Activated T-helper 9 cell treated with anti-CD3 and anti-CD28 coated beads, Interleukin-2, amount 50 U/mL, for 16 hours (primary cell): Measurements from ENCODE around the gene G6PC1.
"Not testable (repeated sequence)": the region's sequence is repeated elsewhere in the genome, so short reads cannot be mapped to it uniquely, and the experiment has no call there.

Experiments
- DNase-seq: peaks from one replicate; pipeline ENCODE4 v3.0.0-alpha.2; 2020; ENCODE audit warnings: low read depth

The G6PC1 gene

DNA sequence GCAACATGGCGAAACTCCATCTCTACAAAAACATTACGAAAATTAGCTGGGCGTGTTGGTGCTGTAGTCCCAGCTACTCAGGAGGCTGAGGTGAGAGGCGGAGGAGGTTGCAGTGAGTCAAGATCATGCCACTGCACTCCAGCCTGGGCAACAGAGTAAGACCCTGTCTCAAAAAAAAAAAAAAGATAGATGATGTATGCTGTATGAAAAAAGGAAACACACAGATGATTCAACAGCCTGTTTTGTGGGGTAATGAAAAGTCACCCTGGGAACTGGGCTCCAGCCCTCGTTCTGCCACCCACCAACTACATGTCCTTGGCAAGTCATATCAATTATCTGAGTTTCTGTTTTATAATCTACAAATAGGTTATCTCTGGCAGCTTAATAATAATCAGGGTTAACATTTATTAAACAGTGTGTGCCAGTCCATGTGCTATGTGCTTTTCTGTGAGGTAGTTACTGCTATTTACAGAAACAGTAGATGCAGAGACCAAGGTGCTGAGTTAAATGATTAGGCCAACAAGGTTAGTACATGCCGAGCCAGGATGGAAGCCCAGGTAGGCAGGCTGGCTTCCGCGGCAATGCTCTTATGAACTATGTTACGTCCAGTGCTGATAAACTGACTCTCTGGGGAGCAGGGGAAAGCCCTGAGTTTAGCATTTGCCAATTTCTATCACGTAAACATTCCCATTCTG is 1.1 kb downstream of the G6PC1 start:
- DNase-seq: no peak

DNA sequence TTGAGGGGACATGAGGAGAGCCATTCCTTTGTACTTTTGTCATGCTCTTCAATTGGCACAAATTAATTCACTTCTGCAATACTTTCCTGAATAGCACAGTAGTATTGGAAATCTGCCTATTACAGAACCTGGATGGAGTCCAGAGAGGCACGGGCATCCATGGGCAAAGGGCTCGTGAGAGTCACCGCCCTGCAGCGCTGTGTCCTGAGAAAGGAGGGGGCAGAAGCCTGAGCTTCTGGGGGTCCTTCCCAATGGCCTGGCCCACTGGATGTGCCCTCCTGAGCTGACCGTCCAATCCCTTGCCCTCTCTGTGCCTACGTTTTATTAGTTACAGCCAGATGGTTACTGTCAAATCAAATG is 3.5 kb downstream of the G6PC1 start:
- DNase-seq: no peak

DNA sequence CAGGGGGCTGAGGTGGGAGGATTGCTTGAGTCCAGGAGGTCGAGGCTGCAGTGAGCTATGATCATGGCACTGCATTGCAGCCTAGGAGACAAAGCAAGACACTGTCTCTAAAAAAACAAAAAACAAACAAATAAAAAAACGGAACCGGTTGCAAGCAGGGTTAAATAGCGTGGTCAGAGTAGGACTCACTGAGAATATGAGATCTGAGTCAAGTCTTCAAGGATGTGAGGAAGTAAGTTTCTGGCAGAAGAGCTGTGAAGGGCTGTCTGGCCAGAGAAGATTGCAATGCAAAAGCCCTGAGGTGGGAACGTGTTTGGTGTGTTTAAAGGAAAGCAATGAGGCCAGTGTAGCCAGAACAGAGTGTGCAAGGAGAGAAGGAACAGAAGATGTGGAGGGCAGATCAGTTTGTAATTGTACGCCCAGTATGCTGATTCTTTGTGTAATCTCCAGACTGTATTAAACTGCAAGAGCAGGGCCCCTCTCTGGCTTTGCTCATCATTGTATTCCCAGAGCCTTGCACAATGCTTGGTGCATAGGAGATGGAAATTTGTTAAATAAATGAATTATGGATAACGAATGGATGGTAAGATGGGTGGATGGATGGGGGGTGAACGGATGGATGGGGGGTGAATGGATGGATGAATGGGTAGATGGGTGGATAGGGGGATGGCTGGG is 6.3 kb downstream of the G6PC1 start:
- no peak for DNase-seq

DNA sequence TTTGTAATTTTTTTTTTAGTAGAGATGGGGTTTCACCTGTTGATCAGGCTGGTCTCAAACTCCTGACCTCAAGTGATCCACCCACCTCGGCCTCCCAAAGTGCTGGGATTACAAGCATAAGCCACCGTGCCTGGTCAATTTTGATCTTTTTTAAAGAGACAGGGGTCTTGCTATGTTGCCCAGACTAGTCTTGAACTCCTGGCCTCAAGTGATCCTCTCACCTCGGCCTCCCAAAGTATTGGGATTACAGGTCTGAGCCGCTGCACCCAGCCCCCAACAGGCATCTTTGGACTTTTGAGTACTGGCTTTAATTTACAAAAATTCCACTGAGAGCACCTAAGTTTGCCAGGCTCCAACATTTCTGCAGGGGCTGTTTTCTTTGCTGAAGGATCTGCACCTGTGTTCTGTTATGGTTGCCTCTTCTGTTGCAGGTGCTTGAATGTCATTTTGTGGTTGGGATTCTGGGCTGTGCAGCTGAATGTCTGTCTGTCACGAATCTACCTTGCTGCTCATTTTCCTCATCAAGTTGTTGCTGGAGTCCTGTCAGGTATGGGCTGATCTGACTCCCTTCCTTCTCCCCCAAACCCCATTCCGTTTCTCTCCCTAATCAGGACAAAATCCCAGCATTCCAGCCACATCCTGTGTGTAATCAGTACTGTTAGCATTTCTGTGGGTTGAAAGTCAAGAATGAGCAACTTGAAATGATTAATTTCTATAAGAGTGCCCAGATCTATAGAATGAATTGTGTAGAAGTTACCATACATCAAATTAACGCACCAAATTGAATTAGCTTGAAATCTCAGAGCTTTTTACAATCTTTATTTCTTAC is 8.5 kb downstream of the G6PC1 start:
- DNase-seq: no peak

DNA sequence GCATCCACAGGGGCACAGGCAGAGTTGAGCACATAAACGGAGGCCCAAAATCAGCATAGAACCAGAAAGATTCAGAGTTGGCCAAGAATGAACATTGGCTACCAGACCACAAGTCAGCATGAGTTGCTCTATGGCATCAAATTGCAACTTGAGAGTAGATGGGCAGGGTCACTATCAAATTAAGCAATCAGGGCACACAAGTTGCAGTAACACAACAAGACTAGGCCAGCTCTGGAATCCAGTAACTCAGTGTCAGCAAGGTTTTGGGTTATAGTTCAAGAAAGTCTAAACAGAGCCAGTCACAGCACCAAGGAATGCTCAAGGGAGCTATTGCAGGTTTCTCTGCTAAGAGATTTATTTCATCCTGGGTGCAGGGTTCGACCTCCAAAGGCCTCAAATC is 12.9 kb downstream of the G6PC1 start:
- no peak for DNase-seq

DNA sequence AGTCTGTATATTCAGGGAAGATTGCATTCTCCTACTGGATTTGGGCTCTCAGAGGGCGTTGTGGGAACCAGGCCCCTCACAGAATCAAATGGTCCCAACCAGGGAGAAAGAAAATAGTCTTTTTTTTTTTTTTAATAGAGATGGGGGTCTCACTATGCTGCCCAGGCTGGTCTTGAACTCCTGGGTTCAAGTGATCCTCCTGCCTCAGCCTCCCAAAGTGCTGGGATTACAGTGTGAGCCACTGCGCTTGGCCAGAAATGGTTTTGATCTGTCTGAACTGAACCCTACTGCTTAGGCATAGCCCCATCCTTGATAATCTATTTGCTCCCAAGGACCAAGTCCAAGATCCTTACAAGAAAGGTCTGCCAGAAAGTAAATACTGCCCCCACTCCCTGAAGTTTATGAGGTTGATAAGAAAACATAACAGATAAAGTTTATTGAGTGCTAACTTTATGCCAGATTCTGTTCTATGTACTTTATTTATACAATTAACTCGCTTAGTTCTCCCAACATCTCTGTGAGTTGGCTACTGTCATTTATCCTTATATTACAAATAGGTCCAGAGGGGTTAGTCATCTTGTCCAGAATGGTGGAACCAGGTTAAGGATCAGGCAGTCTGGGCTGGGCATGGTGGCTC is 13.5 kb downstream of the G6PC1 start:
- no peak for DNase-seq

DNA sequence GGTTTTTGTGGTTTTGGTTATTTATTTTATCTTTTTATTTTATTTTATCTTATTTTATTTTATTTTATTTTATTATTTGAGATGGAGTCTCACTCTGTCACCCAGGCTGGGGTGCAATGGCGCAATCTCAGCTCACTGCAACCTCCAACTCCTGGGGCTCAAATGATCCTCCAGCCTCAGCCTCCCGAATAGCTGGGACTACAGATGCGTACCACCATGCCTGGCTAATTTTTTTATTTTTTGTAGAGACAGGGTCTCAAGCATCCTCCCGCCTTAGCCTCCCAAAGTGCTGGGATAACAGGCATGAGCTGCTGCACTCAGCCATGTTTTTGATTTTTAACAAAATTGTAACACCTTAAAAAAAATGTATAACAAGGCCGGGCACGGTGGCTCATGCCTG is 14.7 kb downstream of the G6PC1 start:
- not testable (repeated sequence) for DNase-seq

DNA sequence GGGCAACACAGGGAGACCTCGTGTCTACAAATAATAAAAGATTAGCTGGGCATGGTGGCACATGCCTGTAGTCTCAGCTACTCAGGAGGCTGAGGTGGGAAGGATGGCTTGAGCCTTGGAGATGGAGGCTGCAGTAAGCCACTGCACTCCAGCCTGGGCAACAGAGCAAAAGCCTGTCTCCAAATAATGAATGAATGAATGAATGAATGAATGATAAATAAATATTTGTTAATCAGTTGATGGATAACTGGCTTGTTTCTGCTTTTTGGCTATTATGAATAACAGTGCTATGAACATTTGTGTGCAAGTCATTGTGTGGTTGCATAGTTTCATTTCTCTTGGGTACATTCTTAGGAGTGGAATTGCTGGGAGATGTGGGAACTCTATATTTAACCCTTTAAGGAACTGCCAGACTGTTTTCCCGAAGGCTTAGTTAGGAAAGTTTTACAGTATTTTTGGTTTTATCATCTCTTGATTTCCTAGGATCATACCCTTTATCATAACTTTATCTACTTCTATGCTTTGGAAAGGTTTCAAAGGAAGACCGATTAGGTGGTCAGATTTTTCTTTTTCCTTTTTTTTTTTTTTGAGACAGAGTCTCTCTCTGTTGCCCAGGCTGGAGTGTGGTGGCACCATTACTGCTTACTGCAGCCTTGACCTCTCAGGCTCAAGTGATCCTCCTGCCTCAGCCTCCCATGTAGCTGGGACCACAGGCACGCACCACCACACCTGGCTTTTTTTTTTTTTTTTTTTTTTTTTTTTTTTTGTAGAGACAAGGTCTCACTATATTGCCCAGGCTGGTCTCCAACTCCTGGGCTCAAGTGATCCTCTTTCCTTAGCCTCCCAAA is 16.0 kb downstream of the G6PC1 start:
- DNase-seq: not testable (repeated sequence)

DNA sequence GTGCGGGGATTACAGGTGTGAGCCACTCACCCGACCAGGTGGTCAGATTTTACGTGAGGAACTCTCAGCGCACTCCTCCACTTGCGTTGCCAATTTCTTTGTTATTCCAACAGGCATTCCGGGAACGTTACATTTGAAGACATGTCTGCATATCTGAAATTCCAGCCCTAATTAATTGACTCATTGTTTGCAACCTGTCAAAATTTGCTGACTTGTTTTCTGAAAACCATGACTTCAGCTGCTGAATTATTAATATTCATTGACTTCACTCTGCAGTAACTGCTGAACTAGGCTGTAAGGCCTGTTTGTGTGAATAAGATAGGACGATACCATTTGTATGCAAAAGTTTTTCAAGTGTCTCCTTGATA is 16.6 kb downstream of the G6PC1 start:
- DNase-seq: no peak

DNA sequence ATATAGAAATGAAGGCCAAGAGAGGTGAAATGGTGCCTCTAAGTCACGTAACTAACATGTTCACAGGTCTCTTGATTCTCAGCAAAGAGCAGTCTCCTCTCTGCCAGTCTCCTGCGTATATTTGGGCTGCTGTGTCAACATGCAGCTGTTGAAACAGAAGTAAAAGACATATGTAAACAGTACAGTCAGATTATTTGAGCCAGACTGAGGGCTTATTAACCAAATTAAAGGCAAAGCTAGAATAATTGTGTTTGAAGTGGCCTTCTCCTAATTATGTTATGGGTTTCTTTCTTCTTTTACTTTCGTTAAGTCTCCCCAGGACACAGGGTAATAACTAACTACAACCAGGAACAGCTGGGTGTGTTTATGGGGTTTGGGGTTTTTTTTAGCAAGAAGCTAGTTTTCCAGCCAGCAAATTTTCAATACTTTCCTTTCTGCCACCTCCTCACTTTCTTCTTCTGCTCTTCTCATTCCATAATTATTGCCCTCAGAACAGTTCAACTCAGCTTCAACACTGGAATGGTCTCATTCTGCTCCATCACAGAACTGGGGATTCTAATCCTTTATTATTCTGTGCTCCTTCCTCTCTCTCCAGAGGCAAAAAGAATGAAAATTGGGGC is 18.4 kb downstream of the G6PC1 start:
- no peak for DNase-seq

DNA sequence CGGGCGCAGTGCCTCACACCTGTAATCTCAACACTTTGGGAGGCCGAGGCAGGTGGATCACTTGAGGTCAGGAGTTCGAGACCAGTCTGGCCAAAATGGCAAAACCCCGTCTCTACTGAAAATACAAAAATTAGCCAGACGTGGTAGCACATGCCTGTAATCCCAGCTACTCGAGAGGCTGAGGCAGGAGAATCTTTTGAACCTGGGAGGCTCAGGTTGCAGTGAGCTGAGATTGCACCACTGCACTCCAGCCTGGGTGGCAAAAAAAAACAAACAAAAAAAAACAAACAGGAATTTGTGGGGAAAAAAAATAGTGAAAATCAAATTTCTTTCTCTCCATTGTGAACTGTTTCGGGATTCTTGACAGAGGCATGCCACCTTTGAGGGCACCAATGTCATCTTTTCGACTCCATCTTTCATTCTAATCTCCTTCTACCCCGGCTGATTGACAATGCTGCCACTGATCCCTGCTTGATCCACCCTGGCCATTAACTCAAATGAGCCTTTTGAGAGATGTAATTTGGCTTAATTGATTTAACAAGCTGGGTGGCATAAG is 19.0 kb downstream of the G6PC1 start:
- not testable (repeated sequence) for DNase-seq

DNA sequence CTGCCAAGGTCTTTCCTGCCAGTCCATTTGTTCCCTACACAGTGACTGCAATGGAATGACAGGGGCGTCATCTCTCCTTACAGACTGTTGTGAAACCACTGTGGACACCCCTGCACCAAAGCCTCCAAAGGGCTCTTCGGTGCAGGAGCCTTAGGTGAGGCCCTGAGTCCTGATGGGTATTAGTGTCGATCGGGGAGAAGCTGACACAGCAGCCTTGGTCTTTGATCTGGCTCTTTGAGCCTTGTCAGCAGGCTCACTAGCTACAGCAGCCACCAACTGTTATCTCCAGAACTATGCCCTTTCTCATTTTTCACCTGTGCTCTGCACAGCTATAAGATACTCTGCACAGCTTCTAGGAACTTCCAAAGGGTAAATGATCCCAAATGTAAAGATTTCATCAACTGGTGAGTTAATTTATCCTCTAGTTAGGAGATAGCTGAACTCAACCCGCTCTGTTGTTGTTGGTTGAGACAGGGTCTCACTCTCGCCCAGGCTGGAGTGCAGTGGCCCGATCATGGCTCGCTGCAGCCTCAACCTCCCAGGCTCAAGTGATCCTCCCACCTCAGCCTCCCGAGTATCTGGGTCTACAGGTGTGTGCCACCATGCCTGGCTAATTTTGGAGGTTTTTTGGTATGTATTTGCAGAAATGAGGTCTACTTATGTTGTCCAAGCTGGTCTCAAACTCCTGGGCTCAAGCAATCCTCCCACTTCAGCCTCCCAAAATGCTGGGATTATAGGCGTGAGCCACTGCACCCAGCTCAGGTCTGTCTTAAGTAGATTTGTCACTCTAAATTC is 19.7 kb downstream of the G6PC1 start:
- DNase-seq: no peak

DNA sequence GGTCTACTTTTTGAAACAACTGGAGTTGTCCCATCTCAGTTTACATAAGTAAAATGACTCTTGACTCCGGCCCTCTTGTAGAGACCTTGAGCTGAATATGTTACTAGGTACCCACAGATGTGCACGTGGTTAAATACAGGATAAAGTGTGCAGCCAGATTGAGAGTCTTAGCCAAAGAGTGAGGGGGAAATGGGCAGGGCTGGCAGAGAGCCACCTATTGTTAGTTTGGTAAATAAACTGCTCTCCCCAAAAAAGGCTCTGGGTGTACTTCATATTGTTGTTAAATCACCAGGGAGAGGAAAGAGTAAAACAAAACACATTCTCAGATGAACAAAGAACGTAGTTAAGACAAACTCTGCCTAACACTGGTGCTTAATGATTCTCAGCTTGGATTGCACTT is 20.3 kb downstream of the G6PC1 start:
- no peak for DNase-seq

DNA sequence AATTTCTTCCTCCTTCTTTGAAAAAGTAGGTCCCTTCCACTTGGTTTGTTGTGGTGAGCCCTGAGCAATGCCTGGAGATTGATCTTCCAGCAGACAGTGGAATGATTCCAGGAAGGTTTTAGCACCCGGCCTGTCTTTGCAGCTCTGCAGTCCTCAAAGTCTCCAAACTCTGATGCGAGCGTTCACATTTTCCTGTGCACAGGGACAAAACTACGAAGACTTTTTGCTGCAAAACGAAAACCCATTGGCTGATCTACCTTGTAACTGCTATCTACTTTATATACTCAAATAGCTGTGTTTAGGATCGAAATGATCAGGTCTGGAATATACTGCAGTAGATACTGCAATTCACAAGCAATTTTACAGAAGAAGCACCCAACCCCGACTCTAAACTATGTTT is 21.7 kb downstream of the G6PC1 start:
- no peak for DNase-seq

DNA sequence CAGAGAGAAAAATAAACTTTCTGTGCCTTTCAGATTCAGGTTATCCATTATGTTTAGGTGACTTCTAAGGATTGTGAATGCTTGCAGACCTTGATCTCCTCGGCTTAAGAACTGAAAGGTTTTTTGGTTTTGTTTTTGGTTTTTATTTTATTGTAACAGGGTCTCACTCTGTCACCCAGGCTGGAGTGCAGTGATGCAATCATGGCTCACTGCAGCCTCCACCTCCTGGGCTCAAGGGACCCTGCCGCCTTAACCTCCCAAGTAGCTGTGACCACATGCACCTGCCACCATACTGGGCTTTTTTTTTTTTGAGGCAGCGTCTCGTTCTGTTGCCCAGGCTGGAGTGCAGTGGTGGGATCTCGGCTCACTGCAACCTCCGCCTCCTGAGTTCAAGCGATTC is 22.9 kb downstream of the G6PC1 start:
- not testable (repeated sequence) for DNase-seq

DNA sequence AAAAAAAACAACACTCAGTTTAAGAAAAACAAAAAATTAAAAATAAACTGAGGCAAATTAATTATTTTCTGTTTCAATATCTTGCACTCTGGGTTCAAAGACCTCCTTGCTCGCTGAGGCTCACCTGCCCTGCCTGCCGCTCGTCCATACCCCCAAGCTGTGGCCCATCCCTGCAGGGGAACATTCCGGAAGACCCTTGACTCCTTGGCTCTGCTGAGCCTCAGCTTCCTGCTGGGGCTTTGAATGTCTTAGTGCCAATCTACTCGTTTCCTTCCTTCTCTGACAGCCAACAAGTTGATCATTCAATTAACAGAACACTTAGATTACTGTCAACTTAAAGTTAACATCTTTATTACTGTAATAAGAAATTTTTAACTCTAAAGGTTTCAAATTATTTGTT is 24.3 kb downstream of the G6PC1 start:
- no peak for DNase-seq

DNA sequence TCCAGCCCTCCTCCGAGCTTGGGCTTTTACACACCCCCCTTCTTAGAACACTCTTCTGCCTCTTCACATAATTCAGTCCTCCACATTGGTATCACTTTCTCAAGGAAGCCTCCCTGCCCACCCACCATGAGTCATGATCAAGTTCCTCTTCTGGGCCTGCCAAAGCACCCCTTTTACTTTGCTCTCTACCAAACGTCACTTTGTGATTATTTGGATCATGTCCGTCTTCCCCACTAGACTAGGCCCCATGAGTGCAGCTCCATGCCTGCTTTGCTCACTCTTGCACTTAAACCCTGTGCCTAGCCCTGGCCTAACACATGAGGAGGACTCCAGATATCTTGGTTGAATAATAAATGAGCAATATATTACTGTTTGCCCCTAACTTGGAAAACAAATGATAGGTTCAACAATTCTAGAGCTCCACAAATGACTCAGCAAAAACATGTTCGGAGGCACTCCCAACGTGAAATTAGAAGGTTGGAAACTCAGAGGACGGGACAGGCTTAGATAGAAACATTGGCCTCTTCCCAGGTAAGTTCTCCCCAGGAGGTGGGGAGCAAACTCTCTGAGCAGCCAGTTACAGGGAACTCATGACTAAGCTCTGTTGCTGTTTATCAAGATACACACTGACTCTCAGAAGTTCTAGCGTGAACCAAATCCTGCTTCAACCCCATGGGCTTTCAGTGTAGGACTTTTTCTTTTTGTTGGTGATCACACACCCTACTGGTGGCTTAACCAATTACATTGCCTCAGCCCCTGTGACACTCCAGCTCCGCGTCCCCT is 28.3 kb downstream of the G6PC1 start:
- no peak for DNase-seq

DNA sequence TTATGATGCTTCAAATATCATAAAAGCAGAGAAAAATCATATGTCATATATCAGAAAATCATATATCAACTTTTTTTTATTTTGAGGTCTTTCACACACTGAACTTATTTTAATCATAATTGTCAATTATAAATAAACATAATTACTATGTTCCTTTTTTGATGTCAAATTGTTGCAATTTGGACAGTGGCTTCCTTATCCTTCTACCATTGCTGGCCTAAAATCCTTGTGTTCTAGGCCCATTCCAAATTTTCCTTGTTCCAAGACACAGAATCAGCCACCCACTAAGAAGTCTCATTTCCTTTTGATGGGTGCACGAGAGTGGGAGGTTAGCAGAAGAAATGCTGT is 28.9 kb downstream of the G6PC1 start:
- DNase-seq: no peak
